Measurements from ENCODE around the gene DLGAP4. TPM values are rescaled to one million over a fixed set of nuclear protein-coding genes. Genes with fewer than 3 reads are reported as not detected.

The DLGAP4 gene
- polyA plus RNA-seq, 2 of the 4 experiments (the other 2 are of a cell fraction), result 11.9 to 36.7 TPM

DNA sequence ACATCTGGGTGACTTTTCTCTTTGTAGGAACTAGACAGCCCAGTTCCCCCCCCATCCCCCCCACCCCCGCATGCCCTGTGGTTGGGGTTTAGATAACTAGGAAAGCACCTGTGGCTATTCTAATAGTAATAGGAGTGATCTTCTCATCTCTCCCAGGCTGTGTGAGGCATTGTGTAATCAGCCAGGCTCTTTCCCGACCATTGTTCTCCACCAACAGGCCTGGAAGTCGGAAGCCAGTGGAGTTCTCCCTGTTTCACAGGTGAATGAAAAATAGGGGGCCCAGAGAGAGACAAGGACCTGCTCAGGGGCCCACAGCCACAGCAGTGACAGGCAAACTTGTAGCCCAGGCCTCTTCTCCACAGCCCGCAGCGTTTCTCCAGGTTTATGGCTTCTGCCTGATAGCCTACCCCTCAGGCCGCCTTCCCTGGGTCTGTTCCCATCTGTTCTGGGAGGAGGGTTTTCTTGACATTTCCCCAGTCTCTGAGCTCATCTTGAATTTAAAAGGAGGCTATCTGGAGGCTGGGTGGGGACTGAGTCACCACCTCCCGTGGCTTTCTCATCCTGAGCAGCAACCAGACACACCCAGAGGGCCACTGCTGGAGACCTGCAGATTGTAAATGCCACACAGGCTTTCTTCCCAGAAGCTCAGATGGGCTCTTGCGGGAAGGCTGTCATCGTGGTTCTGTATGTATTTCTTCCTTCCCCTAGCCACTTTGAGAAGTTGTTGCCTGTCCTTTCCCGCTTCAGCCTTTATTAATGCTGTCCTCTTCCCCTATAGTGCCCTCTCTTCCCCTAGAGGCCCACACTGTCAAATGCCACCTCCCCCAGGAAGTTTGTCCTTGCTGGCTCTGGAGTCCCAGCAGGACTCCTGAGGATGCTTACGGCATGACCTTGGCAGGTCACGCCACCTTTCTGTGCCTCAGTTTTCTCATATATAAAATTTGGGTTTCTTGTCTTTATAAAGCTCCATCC lies 159.3 kb downstream of the DLGAP4 start (continued):
- no peak for TF ChIP-seq GATA3 (IDR thresholded peaks at IDR 0.05; ENCODE audit: borderline replicate concordance)
- no peak for TF ChIP-seq FOXS1 (CRISPR knock-in tag; IDR thresholded peaks at IDR 0.05)
- TF ChIP-seq JUN (IDR thresholded peaks at IDR 0.05), result 0 out of 5 replicates have a peak, but pooled peaks of 1 of the 2 experiments have one; percentile 15
- peak; percentile 21; the same call in 1 of the 2 replicates for TF ChIP-seq POLR2A (IDR thresholded peaks at IDR 0.05; ENCODE audit: low read length)
- no peak for TF ChIP-seq KDM1A (IDR thresholded peaks at IDR 0.05; ENCODE audit: low read depth)
- TF ChIP-seq RFX5 (IDR thresholded peaks at IDR 0.05), result no peak
- TF ChIP-seq SMC3 (IDR thresholded peaks at IDR 0.05), result no peak
- no peak for TF ChIP-seq RARB (CRISPR knock-in tag; IDR thresholded peaks at IDR 0.05)
- TF ChIP-seq HOXB13 (CRISPR knock-in tag; IDR thresholded peaks at IDR 0.05; ENCODE audit: low read depth), result no peak

DNA sequence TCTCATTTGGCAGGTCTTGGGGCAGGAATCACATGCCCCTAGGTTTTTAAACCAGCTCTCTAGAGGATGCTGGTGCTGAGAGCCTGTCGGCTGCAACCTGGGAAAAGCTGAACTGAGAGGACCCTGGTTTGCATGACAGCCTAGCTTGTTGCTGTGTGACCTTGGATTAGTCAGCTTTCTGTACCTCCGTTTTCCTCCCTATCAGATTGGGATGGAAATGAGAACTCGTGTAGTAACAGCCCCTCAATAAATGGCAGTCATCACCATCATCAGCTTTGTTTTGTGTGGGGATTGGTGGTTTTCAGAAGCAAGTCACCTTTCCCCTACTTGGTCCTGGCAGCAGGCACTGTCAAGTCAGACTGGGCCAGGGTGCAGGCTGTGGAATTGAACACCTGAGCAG lies 159.9 kb downstream of the DLGAP4 start:
- Histone ChIP-seq H3K4me2 (peak overlapping the region; percentile 100), H3K4me3 (no peak overlapping the region), H3K4me1 (peaks cover 83% of the 10 kb centered on the region), H3K27ac (peak overlapping the region; percentile 75 to 99), H3K9me3 (no peaks in the 10 kb centered on the region)
- WGBS (ENCODE audit: missing lambda C conversion rate), result 23% methylated on average over 3 of the region's 3 CpGs
- DNase-seq (ENCODE audit: low read depth in 1 of 2, low spot score in 1 of 2) (no peak), ATAC-seq (no peak), FAIRE-seq (no peak)
- ChIA-PET CTCF (interaction anchor here (1.0 to 2.0 kb wide), 5 partner anchors 9 to 140 kb away, joined by 3 to 8 read pairs (median 4); partner anchors contain the start of gene RAB5IF), POLR2A (no interaction called here)
- no peak for TF ChIP-seq CBX8 (IDR thresholded peaks at IDR 0.05)
- no peak for TF ChIP-seq ZNF302 (CRISPR knock-in tag; IDR thresholded peaks at IDR 0.05)
- TF ChIP-seq POLR2AphosphoS2 (conservative IDR thresholded peaks at IDR 0.05; ENCODE audit: low read length), result no peak
- no peak for TF ChIP-seq BHLHE40 (IDR thresholded peaks at IDR 0.05; ENCODE audit: low read depth, low read length)
- TF ChIP-seq, protein P1, sequence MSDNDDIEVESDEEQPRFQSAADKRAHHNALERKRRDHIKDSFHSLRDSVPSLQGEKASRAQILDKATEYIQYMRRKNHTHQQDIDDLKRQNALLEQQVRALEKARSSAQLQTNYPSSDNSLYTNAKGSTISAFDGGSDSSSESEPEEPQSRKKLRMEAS (IDR thresholded peaks at IDR 0.05), result no peak
- no peak for TF ChIP-seq CEBPB (IDR thresholded peaks at IDR 0.05)
- TF ChIP-seq, protein P2, sequence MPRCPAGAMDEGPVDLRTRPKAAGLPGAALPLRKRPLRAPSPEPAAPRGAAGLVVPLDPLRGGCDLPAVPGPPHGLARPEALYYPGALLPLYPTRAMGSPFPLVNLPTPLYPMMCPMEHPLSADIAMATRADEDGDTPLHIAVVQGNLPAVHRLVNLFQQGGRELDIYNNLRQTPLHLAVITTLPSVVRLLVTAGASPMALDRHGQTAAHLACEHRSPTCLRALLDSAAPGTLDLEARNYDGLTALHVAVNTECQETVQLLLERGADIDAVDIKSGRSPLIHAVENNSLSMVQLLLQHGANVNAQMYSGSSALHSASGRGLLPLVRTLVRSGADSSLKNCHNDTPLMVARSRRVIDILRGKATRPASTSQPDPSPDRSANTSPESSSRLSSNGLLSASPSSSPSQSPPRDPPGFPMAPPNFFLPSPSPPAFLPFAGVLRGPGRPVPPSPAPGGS (IDR thresholded peaks at IDR 0.05), result no peak

DNA sequence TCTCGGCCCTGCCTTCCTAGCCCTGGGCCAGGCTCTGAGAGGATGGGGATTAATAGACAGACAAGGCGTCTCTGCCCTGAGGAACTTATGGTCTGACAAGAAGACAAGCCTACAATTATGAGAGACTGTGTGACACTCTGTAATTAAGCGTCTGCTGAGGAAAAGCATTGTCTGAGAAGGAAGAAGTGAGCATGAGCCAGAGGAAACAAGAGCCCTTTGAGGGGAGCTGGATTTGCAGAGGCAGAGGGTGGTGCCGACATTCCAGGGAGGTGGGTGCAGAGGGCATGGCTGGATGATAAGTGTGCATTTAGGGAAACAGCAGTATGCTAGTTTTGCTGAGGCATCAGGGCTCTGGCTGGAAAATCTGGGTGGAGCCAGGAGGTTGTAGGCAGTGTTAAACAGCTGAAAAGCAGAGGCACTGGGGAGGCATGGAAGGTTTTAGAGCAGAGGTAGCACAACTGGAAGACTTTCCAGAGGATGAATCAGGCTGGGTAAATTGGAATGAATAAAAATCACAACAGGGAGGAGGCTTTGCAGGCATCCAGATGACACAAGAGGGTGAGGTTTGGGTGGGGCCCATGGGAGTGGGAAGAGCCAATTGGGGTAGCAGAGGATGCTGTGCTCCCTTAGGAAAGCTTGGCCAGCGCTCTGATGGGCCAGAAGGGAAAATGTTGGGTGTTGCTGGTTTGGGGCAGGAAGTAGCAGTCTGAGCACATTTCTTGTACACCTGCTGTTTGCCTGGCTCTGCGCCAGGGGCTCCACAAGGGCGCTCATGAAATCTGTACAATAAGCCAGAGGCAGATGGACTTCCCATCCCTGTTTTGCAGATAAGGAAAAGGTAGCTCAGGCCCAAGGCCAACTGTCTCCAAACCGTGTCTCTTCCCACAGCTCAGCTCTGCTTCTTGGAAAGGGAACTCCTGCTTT lies 161.2 kb downstream of the DLGAP4 start:
- Histone ChIP-seq H3K4me2 (peak overlapping the region; percentile 100), H3K9me3 (no peaks in the 10 kb centered on the region), H3K4me1 (peaks cover 96% of the 10 kb centered on the region), H3K27ac (peak overlapping the region; percentile 75 to 99), H3K4me3 (no peak overlapping the region)
- DNase-seq (ENCODE audit: low read depth in 1 of 2, low spot score in 1 of 2), result peak in 1 of 2 experiments; percentile 65
- 49% methylated on average over 7 of the region's 8 CpGs for WGBS (ENCODE audit: missing lambda C conversion rate)
- no peak for FAIRE-seq
- peak; percentile 9 to 11; a peak in 2 of 6 replicates for ATAC-seq
- TF ChIP-seq KDM1A (IDR thresholded peaks at IDR 0.05; ENCODE audit: low read depth) (0 out of 2 replicates have a peak, but pooled peaks have one; percentile 33), RARB (CRISPR knock-in tag; IDR thresholded peaks at IDR 0.05) (no peak), MYC (IDR thresholded peaks at IDR 0.05; ENCODE audit: borderline replicate concordance, low read length) (no peak), NPAS2 (CRISPR knock-in tag; IDR thresholded peaks at IDR 0.05; ENCODE audit: borderline replicate concordance) (no peak), RNF2 (IDR thresholded peaks at IDR 0.05; ENCODE audit: borderline replicate concordance, low read depth) (no peak), CHD2 (IDR thresholded peaks at IDR 0.05; ENCODE audit: low read length, partially characterized antibody) (no peak), HDAC2 (IDR thresholded peaks at IDR 0.05) (no peak), BHLHE40 (IDR thresholded peaks at IDR 0.05; ENCODE audit: low read depth, low read length) (no peak), FOSL2 (IDR thresholded peaks at IDR 0.05) (no peak), FOSL2 (CRISPR knock-in tag; IDR thresholded peaks at IDR 0.05) (no peak), MAFK (IDR thresholded peaks at IDR 0.05; ENCODE audit: partially characterized antibody) (peak; percentile 46), TFCP2L1 (CRISPR knock-in tag; IDR thresholded peaks at IDR 0.05) (no peak), EP300 (IDR thresholded peaks at IDR 0.05) (no peak), ZFP36 (IDR thresholded peaks at IDR 0.05; ENCODE audit: borderline replicate concordance, partially characterized antibody) (peak; percentile 94)
- CTCF ChIA-PET, result interaction anchor here (0.9 to 2.0 kb wide), 3 partner anchors 7 to 28 kb away, joined by 3 to 8 read pairs (median 7); no protein-coding TSS in a partner anchor
- POLR2A ChIA-PET, result no interaction called here
